ENCODE data around the gene PDE1A. TPM values are rescaled to one million over a fixed set of nuclear protein-coding genes. Genes with fewer than 3 reads are reported as not detected.

Gene PDE1A
- polyA plus RNA-seq, 1 of the 3 experiments (the other 2 are of a cell fraction), result 0.08 TPM

DNA sequence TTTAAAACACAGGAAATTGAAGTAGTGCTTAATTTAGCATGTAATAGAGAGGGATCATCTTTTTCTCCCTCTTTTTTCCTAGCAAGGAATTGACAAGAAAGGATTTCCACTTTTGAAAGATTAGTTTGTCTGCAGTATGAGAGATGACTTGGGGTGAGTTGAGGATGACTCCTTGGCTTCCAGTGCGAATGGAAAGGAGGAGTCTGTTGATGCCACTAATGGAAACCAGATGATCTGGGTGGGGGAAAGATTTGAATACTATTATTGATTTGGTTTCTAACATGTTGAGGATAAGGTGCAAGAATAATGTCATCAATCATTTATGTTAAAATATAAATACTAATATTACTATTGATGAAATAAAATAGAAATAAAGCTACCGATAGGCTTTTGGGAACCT is 235.8 kb downstream of the PDE1A start:
- H3K79me2 ChIP-seq (ENCODE audit: insufficient read depth), result no peaks in the 10 kb centered on the region
- no peak overlapping the region for H2AFZ ChIP-seq (ENCODE audit: low read depth)
- H4K20me1 ChIP-seq (ENCODE audit: insufficient read depth), result no peaks in the 10 kb centered on the region
- 92% methylated on average over 2 of the region's 2 CpGs for WGBS (ENCODE audit: low lambda C conversion rate)
- no peaks in the 10 kb centered on the region for H3K36me3 ChIP-seq (replicated peaks in 1 of 2; ENCODE audit: control insufficient read depth in 1 of 2, insufficient read depth in 2 of 2, low read length in 1 of 2)
- H3K9me2 ChIP-seq, result no peaks in the 10 kb centered on the region
- ChIA-PET CTCF (interaction anchor here (0.6 to 12.2 kb wide), 3 partner anchors 160 to 457 kb away, joined by 3 to 176 read pairs (median 3); no protein-coding TSS in a partner anchor), POLR2A (no interaction called here)
- TF ChIP-seq EP300 (IDR thresholded peaks at IDR 0.05; ENCODE audit: borderline replicate concordance in 1 of 2, low read depth in 1 of 2, low read length in 1 of 2), result no peak
- TF ChIP-seq, protein P1, sequence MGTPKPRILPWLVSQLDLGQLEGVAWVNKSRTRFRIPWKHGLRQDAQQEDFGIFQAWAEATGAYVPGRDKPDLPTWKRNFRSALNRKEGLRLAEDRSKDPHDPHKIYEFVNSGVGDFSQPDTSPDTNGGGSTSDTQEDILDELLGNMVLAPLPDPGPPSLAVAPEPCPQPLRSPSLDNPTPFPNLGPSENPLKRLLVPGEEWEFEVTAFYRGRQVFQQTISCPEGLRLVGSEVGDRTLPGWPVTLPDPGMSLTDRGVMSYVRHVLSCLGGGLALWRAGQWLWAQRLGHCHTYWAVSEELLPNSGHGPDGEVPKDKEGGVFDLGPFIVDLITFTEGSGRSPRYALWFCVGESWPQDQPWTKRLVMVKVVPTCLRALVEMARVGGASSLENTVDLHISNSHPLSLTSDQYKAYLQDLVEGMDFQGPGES (IDR thresholded peaks at IDR 0.05; ENCODE audit: low read depth, low read length), result no peak
- no peak for TF ChIP-seq TAF1 (IDR thresholded peaks at IDR 0.05; ENCODE audit: borderline replicate concordance, low read depth, low read length)
- no peak for TF ChIP-seq NRF1 (IDR thresholded peaks at IDR 0.05; ENCODE audit: low read depth, low read length)
- TF ChIP-seq FOXJ3 (CRISPR knock-in tag; IDR thresholded peaks at IDR 0.05), result no peak
- TF ChIP-seq RFX5 (IDR thresholded peaks at IDR 0.05; ENCODE audit: low read length), result no peak
- TF ChIP-seq GABPA (IDR thresholded peaks at IDR 0.05; ENCODE audit: low read depth), result no peak
- no peak for TF ChIP-seq USF1 (IDR thresholded peaks at IDR 0.05; ENCODE audit: borderline replicate concordance, low read depth)
- TF ChIP-seq YY1 (IDR thresholded peaks at IDR 0.05; ENCODE audit: low read depth), result no peak
- TF ChIP-seq, protein P2, sequence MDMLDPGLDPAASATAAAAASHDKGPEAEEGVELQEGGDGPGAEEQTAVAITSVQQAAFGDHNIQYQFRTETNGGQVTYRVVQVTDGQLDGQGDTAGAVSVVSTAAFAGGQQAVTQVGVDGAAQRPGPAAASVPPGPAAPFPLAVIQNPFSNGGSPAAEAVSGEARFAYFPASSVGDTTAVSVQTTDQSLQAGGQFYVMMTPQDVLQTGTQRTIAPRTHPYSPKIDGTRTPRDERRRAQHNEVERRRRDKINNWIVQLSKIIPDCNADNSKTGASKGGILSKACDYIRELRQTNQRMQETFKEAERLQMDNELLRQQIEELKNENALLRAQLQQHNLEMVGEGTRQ (IDR thresholded peaks at IDR 0.05; ENCODE audit: borderline replicate concordance, low read depth, low read length), result no peak
- TF ChIP-seq RAD21 (IDR thresholded peaks at IDR 0.05; ENCODE audit: low read length), result no peak
- TF ChIP-seq RXRA (IDR thresholded peaks at IDR 0.05; ENCODE audit: borderline replicate concordance, low read depth), result no peak
- no peak for TF ChIP-seq MEF2A (IDR thresholded peaks at IDR 0.05; ENCODE audit: borderline replicate concordance, low read depth)
- TF ChIP-seq NFIC (IDR thresholded peaks at IDR 0.05; ENCODE audit: borderline replicate concordance), result no peak
- TF ChIP-seq, protein P3, sequence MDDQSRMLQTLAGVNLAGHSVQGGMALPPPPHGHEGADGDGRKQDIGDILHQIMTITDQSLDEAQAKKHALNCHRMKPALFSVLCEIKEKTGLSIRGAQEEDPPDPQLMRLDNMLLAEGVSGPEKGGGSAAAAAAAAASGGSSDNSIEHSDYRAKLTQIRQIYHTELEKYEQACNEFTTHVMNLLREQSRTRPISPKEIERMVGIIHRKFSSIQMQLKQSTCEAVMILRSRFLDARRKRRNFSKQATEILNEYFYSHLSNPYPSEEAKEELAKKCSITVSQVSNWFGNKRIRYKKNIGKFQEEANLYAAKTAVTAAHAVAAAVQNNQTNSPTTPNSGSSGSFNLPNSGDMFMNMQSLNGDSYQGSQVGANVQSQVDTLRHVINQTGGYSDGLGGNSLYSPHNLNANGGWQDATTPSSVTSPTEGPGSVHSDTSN (IDR thresholded peaks at IDR 0.05), result no peak
- no peak overlapping the region for H3K4me2 ChIP-seq
- H3K27me3 ChIP-seq (ENCODE audit: insufficient read depth), result no peaks in the 10 kb centered on the region
- no peak for DNase-seq
- H3K9ac ChIP-seq, result no peak overlapping the region
- no peaks in the 10 kb centered on the region for H3K9me3 ChIP-seq
- H3K4me1 ChIP-seq (ENCODE audit: control insufficient read depth in 1 of 2, insufficient read depth in 2 of 2, low read depth in 1 of 2, low read length in 1 of 2), result no peaks in the 10 kb centered on the region
- H3K27ac ChIP-seq (ENCODE audit: low read depth in 2 of 2, low read length in 1 of 2), result no peak overlapping the region
- H3K4me3 ChIP-seq (ENCODE audit: low read depth in 2 of 2, low read length in 1 of 2), result no peak overlapping the region
- H3F3A ChIP-seq (replicated peaks; ENCODE audit: insufficient read depth), result no peaks in the 10 kb centered on the region

Measured in SK-N-SH (cell line).